ENCODE data around the gene TAF6.
A peak's percentile ranks its signal among the peaks of the same experiment; 100 is the strongest.

TAF6 gene

DNA sequence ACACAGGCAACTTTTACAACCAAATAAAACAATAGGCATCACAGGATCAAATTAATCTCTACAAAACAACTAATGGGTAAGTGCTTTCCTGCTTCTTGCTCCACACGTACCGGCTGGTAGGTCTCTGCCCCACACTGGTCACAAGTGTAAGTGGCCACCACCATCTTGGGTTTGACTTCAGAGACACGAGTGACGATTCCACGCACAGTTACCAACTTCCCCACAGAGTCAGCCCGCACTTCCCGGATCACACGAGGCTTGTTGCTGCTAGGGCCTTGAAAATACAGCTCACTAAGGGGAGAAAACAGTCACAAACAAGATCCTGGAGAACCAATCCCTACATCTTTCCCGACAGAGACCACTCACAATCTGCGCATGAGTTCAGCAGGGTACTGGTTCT is 20.2 kb downstream of the TAF6 start:
- no peak for DNase-seq (ENCODE audit: low read depth in 1 of 2, low spot score in 1 of 2)

DNA sequence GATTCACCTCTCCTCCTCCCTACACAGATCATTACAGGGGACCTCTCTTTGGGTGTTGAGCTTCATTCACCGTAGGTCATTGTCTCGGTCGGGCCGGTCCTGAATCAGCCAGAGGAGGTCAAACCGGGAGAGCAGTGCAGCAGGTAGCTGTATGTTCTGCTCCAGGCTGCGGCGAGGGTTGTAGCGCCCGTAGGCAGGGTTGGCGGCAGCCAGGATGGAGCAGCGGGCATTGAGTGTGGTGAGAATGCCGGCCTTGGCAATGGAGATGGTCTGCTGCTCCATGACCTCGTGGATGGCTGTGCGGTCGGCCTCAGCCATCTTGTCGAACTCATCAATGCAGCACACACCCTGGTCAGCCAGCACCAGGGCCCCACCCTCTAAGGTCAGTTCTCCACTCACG is 23.5 kb downstream of the TAF6 start:
- no peak for DNase-seq (ENCODE audit: low read depth in 1 of 2, low spot score in 1 of 2)

DNA sequence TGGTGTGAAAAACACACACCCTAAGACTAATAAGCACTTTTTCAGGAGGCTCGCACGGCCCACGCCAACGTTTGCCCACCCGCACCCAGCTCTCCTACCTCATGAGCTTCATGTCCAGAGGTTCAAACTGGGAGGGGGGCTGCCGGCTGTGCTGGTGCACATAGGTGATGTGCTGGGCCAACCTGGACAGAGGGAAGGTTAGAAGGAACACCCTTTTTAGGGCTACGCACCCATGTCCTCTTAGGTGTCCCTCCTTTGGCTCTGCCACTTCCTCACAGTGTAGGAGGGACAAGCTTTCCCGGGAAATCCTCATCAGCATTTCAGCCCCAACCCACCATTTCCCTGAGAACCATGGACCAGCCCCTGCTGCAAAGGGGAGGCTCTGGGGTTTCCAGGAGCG is 23.9 kb downstream of the TAF6 start:
- no peak for DNase-seq (ENCODE audit: low read depth in 1 of 2, low spot score in 1 of 2)

DNA sequence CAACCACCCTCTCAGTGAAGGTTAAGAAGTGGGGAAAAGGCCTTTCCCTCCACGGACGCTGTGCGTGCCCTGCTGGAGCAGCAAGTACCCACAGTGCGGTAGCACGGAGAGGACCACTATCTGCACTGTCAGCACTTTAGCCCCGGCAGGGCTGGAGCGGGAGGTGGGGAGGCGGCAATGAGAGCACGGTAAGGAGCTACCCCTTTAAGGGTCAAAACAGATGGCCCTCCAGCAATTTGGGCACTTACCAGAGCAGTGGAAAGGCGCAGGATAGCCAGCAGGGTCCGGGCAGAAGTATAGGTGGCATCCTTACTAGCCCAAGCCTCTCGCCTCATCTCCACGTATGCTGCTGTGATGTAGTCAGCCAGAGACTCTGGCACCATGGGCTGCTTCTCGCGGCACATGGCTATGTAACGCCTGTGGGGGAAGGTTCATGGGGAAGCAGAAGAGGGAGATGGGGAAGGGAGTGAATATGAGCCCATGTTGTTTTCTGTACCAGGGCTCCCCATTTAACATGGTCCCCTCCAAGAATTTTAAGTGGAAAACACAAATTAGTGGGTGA is 25.2 kb downstream of the TAF6 start:
- no peak for DNase-seq (ENCODE audit: low read depth in 1 of 2, low spot score in 1 of 2)

DNA sequence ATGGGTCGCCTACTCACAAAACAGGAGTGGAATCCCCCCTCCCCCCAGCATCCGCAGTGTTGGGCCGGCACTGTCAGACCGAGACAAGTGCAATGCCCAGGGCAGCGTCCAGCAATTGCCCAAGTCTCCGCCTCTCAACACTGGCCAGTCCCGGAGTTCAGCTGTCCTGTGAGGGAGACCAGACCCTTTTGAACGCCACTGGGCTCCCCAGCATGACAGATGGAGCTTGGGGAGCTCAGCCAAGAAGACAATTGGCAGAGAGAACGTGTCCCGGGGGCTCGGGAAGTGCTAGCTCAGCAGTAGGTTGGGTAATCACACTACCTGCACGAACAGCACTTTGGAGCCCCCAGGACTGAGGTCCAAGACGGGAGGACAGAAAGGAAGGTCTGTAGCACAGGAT is 25.7 kb downstream of the TAF6 start:
- DNase-seq (ENCODE audit: low read depth in 1 of 2, low spot score in 1 of 2) = no peak

DNA sequence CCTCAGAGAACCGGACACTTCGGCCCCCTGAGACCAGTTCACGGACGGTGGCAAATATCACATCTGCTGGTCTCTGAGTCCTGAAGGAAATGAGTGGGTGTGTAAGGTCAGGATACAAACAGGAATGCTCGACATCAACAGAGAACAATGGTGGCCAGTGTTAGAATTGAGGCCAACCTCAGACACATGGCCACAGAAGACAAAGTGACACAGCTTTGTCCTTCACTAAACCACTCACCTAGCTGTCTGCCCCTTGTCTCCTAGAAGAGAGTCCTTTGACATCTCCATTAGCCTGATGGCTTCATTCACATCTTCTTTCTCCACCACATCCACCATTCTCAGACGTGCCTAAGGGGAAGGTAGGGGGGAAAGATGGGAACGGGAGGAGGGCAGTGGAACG is 26.1 kb downstream of the TAF6 start:
- no peak for DNase-seq (ENCODE audit: low read depth in 1 of 2, low spot score in 1 of 2)

DNA sequence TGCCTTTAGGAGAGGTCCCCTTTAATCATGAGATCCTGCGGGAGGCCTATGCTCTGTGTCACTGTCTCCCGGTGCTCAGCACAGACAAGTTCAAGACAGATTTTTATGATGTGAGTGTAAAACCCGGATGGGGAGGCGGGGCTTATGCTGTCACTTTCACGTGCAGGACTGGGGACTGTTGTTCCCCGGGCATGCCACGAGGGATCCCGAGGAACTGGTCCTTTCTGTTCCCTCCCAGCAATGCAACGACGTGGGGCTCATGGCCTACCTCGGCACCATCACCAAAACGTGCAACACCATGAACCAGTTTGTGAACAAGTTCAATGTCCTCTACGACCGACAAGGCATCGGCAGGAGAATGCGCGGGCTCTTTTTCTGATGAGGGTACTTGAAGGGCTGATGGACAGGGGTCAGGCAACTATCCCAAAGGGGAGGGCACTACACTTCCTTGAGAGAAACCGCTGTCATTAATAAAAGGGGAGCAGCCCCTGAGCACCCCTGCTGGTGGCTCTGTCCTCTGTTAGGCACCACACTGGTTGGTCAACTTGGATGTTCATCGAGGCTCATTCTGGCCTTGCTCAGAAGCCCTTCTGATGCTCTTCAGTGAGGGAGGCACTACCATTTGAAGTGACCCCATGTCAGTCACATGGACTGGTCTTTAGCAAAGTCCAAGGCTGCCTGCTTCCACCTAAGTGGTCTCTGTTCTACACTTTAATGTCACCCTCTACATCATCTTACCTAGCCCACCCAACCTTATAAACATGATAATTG is 27.6 kb downstream of the TAF6 start:
- DNase-seq (ENCODE audit: low read depth in 1 of 2, low spot score in 1 of 2) = no peak

DNA sequence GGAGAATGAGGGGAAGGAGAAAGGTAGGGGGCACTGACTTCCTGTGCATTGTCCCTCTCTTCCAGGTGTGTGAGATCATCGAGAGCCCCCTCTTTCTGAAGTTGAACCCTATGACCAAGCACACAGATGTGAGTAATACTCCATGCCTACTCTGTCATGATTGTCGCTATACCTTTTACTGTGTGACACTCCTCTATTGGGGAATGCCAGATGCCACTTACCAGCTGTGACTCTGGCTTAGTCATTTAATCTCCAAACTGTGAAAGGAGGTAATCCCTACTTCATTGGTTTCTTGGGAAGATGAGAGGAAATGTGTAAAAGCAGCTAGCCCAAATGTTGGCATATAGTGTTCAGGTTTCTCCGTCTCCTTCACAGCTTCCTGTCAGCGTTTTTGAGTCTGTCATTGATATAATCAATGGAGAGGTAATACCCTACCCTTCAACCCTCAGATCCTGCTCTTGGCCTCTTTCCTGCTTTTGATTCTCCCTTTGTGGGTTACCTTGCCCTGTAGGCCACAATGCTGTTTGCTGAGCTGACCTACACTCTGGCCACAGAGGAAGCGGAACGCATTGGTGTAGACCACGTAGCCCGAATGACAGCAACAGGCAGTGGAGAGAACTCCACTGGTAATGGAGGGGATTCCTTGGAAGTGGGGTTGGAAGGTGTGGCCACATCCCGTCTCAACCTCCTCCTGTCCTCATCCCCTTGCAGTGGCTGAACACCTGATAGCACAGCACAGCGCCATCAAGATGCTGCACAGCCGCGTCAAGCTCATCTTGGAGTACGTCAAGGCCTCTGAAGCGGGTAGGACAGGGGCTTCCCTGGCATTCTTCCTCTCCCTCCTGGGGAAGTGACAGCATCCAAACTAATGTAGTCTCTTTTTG is 28.4 kb downstream of the TAF6 start:
- no peak for DNase-seq (ENCODE audit: low read depth in 1 of 2, low spot score in 1 of 2)

DNA sequence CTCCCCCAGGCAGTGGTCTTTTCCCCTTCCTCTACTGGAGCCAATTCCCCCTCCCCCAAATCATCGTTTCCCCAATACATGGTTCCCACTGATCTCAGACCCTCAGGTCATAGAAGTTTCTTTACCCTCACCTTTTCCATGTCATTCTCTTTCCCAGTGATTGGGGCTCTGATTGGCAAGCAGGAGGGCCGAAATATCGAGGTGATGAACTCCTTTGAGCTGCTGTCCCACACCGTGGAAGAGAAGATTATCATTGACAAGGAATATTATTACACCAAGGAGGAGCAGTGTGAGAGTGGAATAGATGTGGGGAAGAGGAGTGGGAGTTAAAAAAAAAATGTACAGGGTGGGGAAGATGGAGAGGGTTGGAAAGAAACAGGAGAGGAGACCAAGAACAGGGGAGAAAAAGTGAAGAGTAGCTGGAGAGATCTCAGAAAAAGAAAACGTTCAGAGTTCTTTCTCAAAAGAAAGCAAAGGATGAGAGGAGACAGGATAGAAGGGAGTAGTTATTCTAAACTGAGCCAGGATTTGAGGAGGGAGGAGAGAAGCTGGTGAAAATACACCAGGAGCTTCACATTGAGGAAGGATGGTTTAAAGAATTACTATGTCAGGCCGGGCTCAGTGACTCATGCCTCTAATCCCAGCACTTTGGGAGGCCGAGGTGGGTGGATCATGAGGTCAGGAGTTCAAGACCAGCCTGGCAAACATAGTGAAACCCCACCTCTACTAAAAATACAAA is 29.5 kb downstream of the TAF6 start:
- no peak for DNase-seq (ENCODE audit: low read depth in 1 of 2, low spot score in 1 of 2)

DNA sequence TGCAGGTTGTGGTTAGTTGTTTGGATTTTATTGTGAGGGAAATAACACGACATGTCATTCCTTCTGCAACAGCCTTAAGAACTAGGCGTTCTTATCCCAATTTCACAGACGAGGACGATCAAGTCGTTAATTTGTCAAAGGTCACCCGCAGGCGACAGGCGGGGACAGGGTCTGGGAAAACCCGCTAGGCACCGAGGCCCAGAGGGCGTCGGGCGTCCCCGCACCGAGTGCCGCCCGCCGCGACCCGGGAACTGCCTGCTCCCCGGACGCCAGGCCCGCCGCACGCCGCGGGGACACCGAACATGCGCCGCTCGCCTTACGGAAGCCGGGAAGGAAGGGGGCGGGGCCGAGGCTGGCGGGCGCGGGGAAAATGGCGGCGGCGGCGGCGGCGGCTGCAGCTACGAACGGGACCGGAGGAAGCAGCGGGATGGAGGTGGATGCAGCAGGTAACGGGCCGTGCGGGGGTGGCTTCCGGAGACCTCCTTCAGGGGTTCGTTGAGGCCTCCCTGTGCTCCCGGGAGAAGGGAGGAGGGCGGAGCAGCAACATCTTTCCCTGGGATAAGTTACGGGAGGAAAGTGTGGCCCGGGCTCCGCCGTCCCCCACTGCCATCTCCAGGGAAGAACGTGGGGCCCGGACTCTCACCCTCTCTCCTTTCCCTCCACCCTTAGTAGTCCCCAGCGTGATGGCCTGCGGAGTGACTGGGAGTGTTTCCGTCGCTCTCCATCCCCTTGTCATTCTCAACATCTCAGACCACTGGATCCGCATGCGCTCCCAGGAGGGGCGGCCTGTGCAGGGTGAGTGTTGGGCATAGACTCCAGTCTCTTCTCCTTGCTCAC is 30.3 kb downstream of the TAF6 start, which contains the start of gene COPS6:
Gene COPS6 (plus strand): TSS at position 349 of the 837 bp plus-strand sequence. CDS start 22 bp downstream, at position 371.
- peak; percentile 76 to 83 for DNase-seq (ENCODE audit: low read depth in 1 of 2, low spot score in 1 of 2)

DNA sequence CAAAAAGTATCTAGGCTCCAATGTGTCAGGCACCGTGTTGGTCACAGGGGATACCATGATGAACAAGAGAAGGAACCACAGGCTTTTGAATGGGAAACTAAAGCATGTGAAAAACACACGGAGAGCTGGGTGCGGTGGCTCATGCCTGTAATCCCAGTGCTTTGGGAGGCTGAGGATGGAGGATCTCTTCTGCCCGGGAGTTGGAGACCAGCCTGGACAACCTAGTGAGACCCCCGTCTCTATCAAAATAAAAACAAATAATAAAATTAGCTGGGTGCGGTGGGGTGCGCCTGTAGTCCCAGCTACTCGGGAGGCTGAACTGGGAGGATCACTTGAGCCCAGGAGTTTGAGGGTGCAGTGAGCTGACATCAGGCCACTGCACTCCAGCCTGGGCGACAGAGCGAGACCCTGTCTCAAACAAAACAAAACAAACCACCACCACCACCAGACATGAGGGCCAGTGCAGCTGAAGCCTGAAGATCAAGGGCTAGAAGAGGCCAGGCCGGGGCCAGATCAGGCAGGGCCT is 31.0 kb downstream of the TAF6 start:
- no peak for DNase-seq (ENCODE audit: low read depth in 1 of 2, low spot score in 1 of 2)

DNA sequence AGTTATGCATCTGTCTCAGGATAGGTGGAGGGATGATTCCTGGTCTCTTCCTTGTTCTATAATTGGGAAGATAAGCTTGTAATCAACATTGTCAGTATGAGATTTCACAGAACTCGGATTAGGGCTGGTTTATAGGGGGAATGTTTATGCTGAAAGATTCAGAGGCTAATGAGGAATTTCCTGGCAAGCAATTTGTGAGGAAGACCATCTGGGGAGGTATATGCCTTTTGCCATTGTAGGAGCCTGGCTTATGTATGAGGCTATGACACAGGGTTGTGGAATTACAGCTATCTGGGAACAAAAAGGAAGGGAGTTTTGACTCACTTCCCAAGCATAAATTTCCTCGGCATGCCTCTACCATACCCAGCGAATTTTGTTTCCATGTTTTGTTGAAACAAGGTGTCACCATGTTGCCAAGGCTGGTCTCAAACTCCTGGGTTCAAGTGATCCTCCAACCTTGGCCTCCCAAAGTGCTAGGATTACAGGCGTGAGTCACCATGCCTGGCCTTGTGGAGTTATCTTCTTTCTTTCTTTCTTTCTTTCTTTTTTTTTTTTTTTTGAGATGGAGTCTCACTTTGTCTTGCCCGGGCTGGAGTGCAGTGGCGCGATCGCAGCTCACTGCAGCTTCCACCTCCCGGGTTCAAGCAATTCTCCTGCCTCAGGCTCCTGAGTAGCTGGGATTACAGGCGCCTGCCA is 32.0 kb downstream of the TAF6 start:
- no peak for DNase-seq (ENCODE audit: low read depth in 1 of 2, low spot score in 1 of 2)

DNA sequence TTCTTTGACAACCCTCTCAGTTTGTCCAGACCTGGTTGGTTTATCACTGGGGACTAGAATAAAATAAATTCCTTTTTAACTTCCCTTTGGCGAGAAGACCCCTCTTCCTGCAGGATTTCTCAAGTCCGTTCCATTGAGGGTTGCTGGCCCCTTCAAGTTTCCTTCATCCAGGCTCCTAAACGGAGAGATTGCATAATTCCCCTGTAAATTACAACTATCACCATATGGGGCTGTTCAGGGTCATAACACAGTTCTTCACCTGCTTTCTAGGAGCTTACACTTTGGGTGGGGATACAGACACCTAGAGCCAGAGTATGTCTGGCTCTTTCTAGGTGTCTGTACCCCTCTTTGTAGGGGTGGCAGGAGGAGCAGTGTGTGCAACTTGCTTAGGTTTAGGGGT is 33.6 kb downstream of the TAF6 start:
- no peak for DNase-seq (ENCODE audit: low read depth in 1 of 2, low spot score in 1 of 2)

DNA sequence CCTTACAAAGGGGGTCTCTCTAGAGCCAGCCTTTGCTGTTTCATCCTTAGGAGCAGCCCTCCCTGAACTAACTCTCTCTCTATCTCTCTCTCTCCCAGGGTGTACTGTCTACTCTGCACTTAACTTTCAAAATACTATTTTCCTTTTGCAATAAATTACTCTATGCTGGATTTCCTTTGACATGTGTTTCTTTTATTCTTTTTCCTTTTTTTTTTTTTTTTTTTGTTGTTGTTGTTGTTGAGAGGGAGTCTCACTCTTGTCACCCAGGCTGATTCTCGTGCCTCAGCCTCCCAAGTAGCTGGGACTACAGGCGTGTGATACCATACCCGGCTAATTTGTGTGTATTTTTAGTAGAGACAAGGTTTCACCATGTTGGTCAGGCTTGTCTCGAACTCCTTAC is 36.2 kb downstream of the TAF6 start:
- DNase-seq (ENCODE audit: low read depth in 1 of 2, low spot score in 1 of 2) = no peak

DNA sequence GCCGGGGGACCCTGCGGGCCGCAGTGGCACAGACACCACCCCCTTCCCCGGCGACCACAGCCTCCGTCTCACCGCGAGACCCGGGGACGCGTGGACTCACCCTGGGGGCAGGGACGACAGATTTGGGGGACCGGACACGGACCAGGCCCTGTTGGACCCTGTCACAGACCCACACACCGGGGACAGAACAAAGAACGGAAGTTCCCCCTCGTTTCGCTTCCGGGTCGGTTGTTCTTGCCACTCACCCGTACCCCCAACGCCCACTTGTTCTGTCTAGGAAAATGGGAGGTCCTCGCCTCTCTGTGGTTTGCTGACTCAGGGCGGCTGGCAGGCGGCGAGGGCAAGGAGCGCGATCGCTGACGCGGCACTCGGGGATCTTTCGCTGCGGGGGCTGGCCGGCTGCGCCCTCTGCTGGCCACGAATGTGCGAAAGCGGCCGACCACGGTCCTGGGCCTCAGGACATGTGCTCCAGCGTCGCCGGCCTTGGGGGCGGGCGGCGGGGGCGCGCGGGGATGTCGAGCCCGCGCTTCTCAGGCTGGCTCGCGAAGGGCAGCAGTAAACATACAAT is 37.5 kb downstream of the TAF6 start, which contains the start of gene ZNF3:
Gene ZNF3 (minus strand): TSS at position 189 of the 568 bp plus-strand sequence. CDS start 4,366 bp downstream, outside the sequence.
- DNase-seq (ENCODE audit: low read depth in 1 of 2, low spot score in 1 of 2) = peak; percentile 96 to 99

DNA sequence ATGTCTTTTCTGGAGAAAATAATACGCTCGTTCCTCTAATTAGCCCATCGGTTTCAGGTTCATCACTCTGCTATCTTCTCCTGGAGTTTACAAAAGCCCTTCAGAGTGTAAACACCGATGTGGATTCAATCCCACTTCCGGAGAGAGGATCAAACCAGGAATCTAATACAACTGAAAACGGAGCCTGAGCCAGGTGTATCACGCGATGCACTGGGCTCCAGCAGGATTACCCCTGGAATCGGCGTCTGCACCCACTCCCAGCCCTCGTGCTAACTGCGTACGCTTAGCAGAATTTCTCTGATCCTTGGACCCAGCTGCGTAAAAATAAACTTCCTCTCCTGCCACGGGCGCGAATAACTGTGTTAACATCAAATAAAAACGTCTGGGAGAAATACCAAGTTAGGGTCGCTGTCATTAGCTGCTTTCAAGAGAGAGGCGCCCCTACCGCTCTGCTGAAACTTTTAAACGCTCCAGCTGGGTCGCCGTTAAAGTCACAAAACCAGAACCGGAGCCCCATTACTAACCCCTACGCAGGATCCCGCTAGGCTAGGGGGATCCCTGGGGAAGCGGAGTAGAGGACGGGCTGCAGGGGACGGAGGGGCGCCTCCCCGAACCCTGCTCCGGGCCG is 38.1 kb downstream of the TAF6 start:
- no peak for DNase-seq (ENCODE audit: low read depth in 1 of 2, low spot score in 1 of 2)

DNA sequence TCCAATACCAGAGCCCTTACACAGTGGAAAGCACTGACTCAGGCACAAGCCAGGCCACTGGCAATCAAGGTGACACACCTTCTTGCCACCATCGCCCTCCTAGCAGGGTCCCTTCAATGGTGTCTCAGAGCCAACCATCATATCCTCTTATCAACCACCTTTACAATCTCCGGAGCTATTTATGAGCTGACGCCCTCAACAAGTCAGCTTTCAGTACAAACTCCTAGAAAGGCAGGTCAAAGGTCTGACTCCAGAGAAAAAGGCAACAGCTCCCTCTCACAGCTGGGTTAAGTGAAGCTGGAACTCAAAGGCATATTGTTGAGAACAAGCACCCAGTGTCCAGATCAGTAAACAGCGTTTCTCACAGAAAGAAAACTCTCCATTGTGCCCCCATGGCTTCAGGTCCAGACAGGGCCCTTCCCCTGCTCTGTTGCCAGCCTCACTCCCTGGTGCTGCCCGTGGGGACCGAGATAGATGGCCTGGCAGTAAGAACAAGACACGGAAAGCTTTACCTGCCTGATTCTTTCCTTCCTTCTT is 40.1 kb downstream of the TAF6 start:
- no peak for DNase-seq (ENCODE audit: low read depth in 1 of 2, low spot score in 1 of 2)

DNA sequence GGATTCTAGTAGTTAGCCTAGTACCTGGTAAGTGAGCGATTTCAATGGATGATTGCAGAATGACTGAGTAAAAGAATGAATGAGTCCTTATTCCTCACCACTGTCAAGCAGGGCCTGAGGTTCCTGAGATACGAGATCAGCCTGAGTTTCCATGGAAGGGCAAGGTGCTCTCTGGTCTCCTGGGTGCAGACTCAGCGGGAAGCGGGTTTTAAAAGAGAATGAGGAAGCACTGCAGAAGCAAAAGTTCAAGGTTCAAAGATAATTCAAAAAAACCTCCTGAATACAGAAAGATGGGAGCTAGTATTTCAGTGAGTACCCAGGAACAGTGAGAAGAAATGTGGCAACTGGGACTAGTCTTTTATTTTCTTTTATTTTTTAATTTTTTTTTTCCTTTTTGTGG is 42.0 kb downstream of the TAF6 start:
- no peak for DNase-seq (ENCODE audit: low read depth in 1 of 2, low spot score in 1 of 2)
